T-cell (primary cell): ENCODE data around the gene L3MBTL4. TPM values are rescaled to one million over a fixed set of nuclear protein-coding genes. Genes with fewer than 3 reads are reported as not detected.

Experiments
- ATAC-seq, 4 experiments: fragments of 200-7000 bp in 3 of 4; fragments of 150-1000 bp in 1 of 4; cut with Tn5 transposase; replicated peaks in 1 of 4; 1 replicate in 3 of 4; 2 replicates in 1 of 4; pipeline ENCODE4 v1.10.0; 2021; ENCODE audit warnings: moderate library complexity in 3 of 4, mild to moderate bottlenecking in 2 of 4, moderate number of reproducible peaks in 1 of 4
- CTCF ChIA-PET, 2 donors: fragments of 300-600 bp; sonication (Branson Sonifier 250); formaldehyde crosslinking; loops; one replicate each; lab custom pipeline; 2022; ENCODE audit warnings: antibody characterized with exemption in 2 of 2; lab: Charles Lee
- POLR2A ChIA-PET, 2 donors: fragments of 300-600 bp; sonication (Branson Sonifier 250); formaldehyde crosslinking; loops; one replicate each; lab custom pipeline; 2022; ENCODE audit warnings: antibody characterized with exemption in 2 of 2; lab: Charles Lee
- DNase-seq, 35 experiments: peaks; one replicate each; pipeline versions ENCODE4 v3.0.0 to v3.0.0-alpha.2; 2013 to 2023
- H3K27ac ChIP-seq: one replicate; pipeline ENCODE4 v1.5.1; 2013; ENCODE audit warnings: low read length
- H3K27me3 ChIP-seq, 2 experiments: replicated peaks in 1 of 2; 1 replicate in 1 of 2; 2 replicates in 1 of 2; pipeline versions ENCODE4 v1.6.1 to v1.7.0; 2013; ENCODE audit warnings: low read length in 1 of 2, mixed read lengths in 1 of 2; ENCODE audit not compliant: control insufficient read depth in 2 of 2, insufficient read depth in 2 of 2; ENCODE audit errors: extremely low read depth in 1 of 2
- H3K36me3 ChIP-seq, 2 donors: 1 replicate in 1 of 2; 2 replicates in 1 of 2; pipeline versions ENCODE4 v1.6.1 to v1.7.0; 2013; ENCODE audit warnings: low read length in 1 of 2; ENCODE audit not compliant: control insufficient read depth in 2 of 2, insufficient read depth in 1 of 2; ENCODE audit errors: extremely low read depth in 1 of 2
- H3K4me1 ChIP-seq, 2 experiments: 1 replicate in 1 of 2; 2 replicates in 1 of 2; pipeline versions ENCODE4 v1.6.1 to v1.7.0; 2013; ENCODE audit warnings: low read length in 2 of 2, mixed read lengths in 1 of 2; ENCODE audit not compliant: insufficient read depth in 2 of 2, control insufficient read depth in 1 of 2; ENCODE audit errors: extremely low read depth in 1 of 2
- H3K4me3 ChIP-seq, 2 donors: 1 replicate in 1 of 2; 2 replicates in 1 of 2; pipeline versions ENCODE4 v1.5.1 to v1.7.0; 2013; ENCODE audit warnings: mild to moderate bottlenecking in 2 of 2, low read length in 1 of 2, moderate library complexity in 1 of 2; ENCODE audit not compliant: control insufficient read depth in 1 of 2; ENCODE audit errors: extremely low read depth in 1 of 2
- H3K9me3 ChIP-seq: 2 replicates; pipeline ENCODE4 v1.7.0; 2013
- H3K27ac Mint-ChIP-seq, 2 donors: one replicate each; pipeline ENCODE4 v1.8.0; 2020 to 2021; ENCODE audit warnings: mild to moderate bottlenecking in 2 of 2, mixed read lengths in 2 of 2
- H3K27me3 Mint-ChIP-seq, 2 donors: one replicate each; pipeline ENCODE4 v1.8.0; 2021 to 2022; ENCODE audit warnings: mixed read lengths in 2 of 2
- H3K36me3 Mint-ChIP-seq: one replicate; pipeline ENCODE4 v1.8.0; 2021; ENCODE audit warnings: mixed read lengths
- H3K4me1 Mint-ChIP-seq, 3 donors: one replicate each; pipeline ENCODE4 v1.8.0; 2020 to 2022; ENCODE audit warnings: mixed read lengths in 3 of 3, mild to moderate bottlenecking in 1 of 3
- H3K4me3 Mint-ChIP-seq, 3 donors: one replicate each; pipeline ENCODE4 v1.8.0; 2020 to 2022; ENCODE audit warnings: mild to moderate bottlenecking in 3 of 3, mixed read lengths in 3 of 3, moderate library complexity in 3 of 3
- H3K9me3 Mint-ChIP-seq, 3 donors: one replicate each; pipeline ENCODE4 v1.8.0; 2020 to 2022; ENCODE audit warnings: mixed read lengths in 3 of 3
- WGBS: methylation state at CpG from one replicate; pipeline ENCODE4 v1.1.5; 2013; ENCODE audit warnings: missing lambda C conversion rate; ENCODE audit not compliant: insufficient coverage; 5-methylcytosine and 5-hydroxymethylcytosine counted together
- total RNA-seq, 35 experiments: library from RNA in 6 of 35; stranded (reverse) in 6 of 35; fragments of 120-200 nt in 1 of 35; gene quantifications; one replicate each; pipeline versions ENCODE4 v1.2.1 to v1.2.4 and lab custom pipeline; 2013 to 2026

Gene L3MBTL4
- total RNA-seq, 5 donors from 2014 or later (not counting 1 experiment from before 2014, with no cell fraction given), result 0.58 to 1.6 (median 0.83) TPM

- DNase-seq (no peak), ATAC-seq (no peak)
- no peaks in the 10 kb centered on the region for H3K36me3 ChIP-seq
- no peak overlapping the region for H3K4me3 Mint-ChIP-seq
- no peak overlapping the region for H3K4me3 ChIP-seq
- H3K27me3 ChIP-seq, result no peaks in the 10 kb centered on the region
- POLR2A ChIA-PET, result no interaction called here
- no peak overlapping the region for H3K27ac ChIP-seq
- no peak overlapping the region for H3K27ac Mint-ChIP-seq
- WGBS, result no CpG with 5 or more reads among the region's 1 CpG
- H3K4me1 Mint-ChIP-seq, result no peaks in the 10 kb centered on the region
- peaks cover 0 to 4% (median 0%) of the 10 kb centered on the region in 3 donors for H3K9me3 Mint-ChIP-seq
- peaks cover 0 to 9% of the 10 kb centered on the region in 2 donors for H3K27me3 Mint-ChIP-seq
- no peaks in the 10 kb centered on the region for H3K4me1 ChIP-seq
- H3K9me3 ChIP-seq, result no peaks in the 10 kb centered on the region
- CTCF ChIA-PET, result no interaction called here
- H3K36me3 Mint-ChIP-seq, result no peaks in the 10 kb centered on the region
These were observed 308.5 kb downstream of the L3MBTL4 start for GRCh38 chr18:6106091-6106685.

- Mint-ChIP-seq H3K36me3 (no peaks in the 10 kb centered on the region), H3K27me3 (peaks cover 0 to 5% of the 10 kb centered on the region in 2 donors)
These were observed 311.0 kb downstream of the L3MBTL4 start for GRCh38 chr18:6103741-6104140.

GRCh38 chr18:6096730-6097129 lies 318.0 kb downstream of the L3MBTL4 start:
- H3K27me3 Mint-ChIP-seq, result peaks cover 0 to 5% of the 10 kb centered on the region in 2 donors
- ATAC-seq (no peak), DNase-seq (no peak)
- CTCF ChIA-PET, result no interaction called here
- H3K27ac Mint-ChIP-seq, result no peak overlapping the region
- H3K4me1 Mint-ChIP-seq, result no peaks in the 10 kb centered on the region
- no peaks in the 10 kb centered on the region for H3K36me3 ChIP-seq
- H3K27ac ChIP-seq, result no peak overlapping the region
- H3K4me3 ChIP-seq, result no peak overlapping the region
- H3K4me3 Mint-ChIP-seq, result no peak overlapping the region
- H3K4me1 ChIP-seq, result no peaks in the 10 kb centered on the region
- no peaks in the 10 kb centered on the region for H3K9me3 ChIP-seq
- no peaks in the 10 kb centered on the region for H3K36me3 Mint-ChIP-seq
- H3K9me3 Mint-ChIP-seq, result no peaks in the 10 kb centered on the region
- POLR2A ChIA-PET, result no interaction called here
- no peaks in the 10 kb centered on the region for H3K27me3 ChIP-seq

More at GRCh38 chr18:6103741-6104140, 311.0 kb downstream of the L3MBTL4 start:
- no peaks in the 10 kb centered on the region for H3K9me3 ChIP-seq
- no peaks in the 10 kb centered on the region for H3K9me3 Mint-ChIP-seq
- no peak overlapping the region for H3K4me3 Mint-ChIP-seq
- POLR2A ChIA-PET, result no interaction called here
- ATAC-seq, result no peak
- WGBS, result no CpG with 5 or more reads among the region's 3 CpGs
- no peaks in the 10 kb centered on the region for H3K4me1 Mint-ChIP-seq
- DNase-seq, result no peak
- H3K4me3 ChIP-seq, result no peak overlapping the region
- no peaks in the 10 kb centered on the region for H3K27me3 ChIP-seq
- no peaks in the 10 kb centered on the region for H3K36me3 ChIP-seq
- H3K4me1 ChIP-seq, result no peaks in the 10 kb centered on the region
- no peak overlapping the region for H3K27ac ChIP-seq
- CTCF ChIA-PET, result no interaction called here
- no peak overlapping the region for H3K27ac Mint-ChIP-seq

GRCh38 chr18:6088432-6088831 lies 326.3 kb downstream of the L3MBTL4 start:
- POLR2A ChIA-PET, result no interaction called here
- H3K4me1 ChIP-seq, result no peaks in the 10 kb centered on the region

GRCh38 chr18:6086731-6087130 lies 328.0 kb downstream of the L3MBTL4 start:
- no peak overlapping the region for H3K27ac Mint-ChIP-seq
- H3K4me3 ChIP-seq, result no peak overlapping the region
- CTCF ChIA-PET, result no interaction called here

More at GRCh38 chr18:6088432-6088831, 326.3 kb downstream of the L3MBTL4 start:
- H3K36me3 Mint-ChIP-seq, result no peaks in the 10 kb centered on the region
- H3K4me3 Mint-ChIP-seq, result no peak overlapping the region
- peaks cover 0 to 3% (median 3%) of the 10 kb centered on the region in 3 donors for H3K9me3 Mint-ChIP-seq
- no peaks in the 10 kb centered on the region for H3K27me3 Mint-ChIP-seq
- DNase-seq (no peak), ATAC-seq (no peak)
- Histone ChIP-seq H3K4me3 (no peak overlapping the region), H3K27ac (no peak overlapping the region), H3K36me3 (no peaks in the 10 kb centered on the region), H3K27me3 (no peaks in the 10 kb centered on the region), H3K9me3 (no peaks in the 10 kb centered on the region)
- peaks cover 3 to 6% (median 4%) of the 10 kb centered on the region in 3 donors for H3K4me1 Mint-ChIP-seq
- no peak overlapping the region for H3K27ac Mint-ChIP-seq
- CTCF ChIA-PET, result no interaction called here
- no CpG with 5 or more reads among the region's 2 CpGs for WGBS

GRCh38 chr18:6079406-6079805 lies 335.3 kb downstream of the L3MBTL4 start:
- ChIA-PET CTCF (no interaction called here), POLR2A (no interaction called here)
- Histone ChIP-seq H3K36me3 (no peaks in the 10 kb centered on the region), H3K27ac (no peak overlapping the region), H3K4me1 (no peaks in the 10 kb centered on the region), H3K4me3 (no peak overlapping the region), H3K27me3 (no peaks in the 10 kb centered on the region), H3K9me3 (no peaks in the 10 kb centered on the region)
- no CpG with 5 or more reads among the region's 2 CpGs for WGBS
- H3K4me1 Mint-ChIP-seq, result no peaks in the 10 kb centered on the region
- no peak overlapping the region for H3K4me3 Mint-ChIP-seq
- no peak for DNase-seq
- H3K9me3 Mint-ChIP-seq, result no peaks in the 10 kb centered on the region
- H3K36me3 Mint-ChIP-seq, result no peaks in the 10 kb centered on the region
- no peak overlapping the region for H3K27ac Mint-ChIP-seq
- H3K27me3 Mint-ChIP-seq, result no peaks in the 10 kb centered on the region
- ATAC-seq, result no peak

More at GRCh38 chr18:6086731-6087130, 328.0 kb downstream of the L3MBTL4 start:
- Histone ChIP-seq H3K9me3 (no peaks in the 10 kb centered on the region), H3K4me1 (no peaks in the 10 kb centered on the region), H3K27ac (no peak overlapping the region), H3K27me3 (no peaks in the 10 kb centered on the region), H3K36me3 (no peaks in the 10 kb centered on the region)
- WGBS, result no CpG with 5 or more reads among the region's 2 CpGs
- POLR2A ChIA-PET, result no interaction called here
- Mint-ChIP-seq H3K4me1 (peaks cover 3 to 6% (median 4%) of the 10 kb centered on the region in 3 donors), H3K27me3 (no peaks in the 10 kb centered on the region), H3K4me3 (no peak overlapping the region), H3K9me3 (peaks cover 0 to 3% (median 3%) of the 10 kb centered on the region in 3 donors), H3K36me3 (no peaks in the 10 kb centered on the region)
- ATAC-seq, result no peak
- no peak for DNase-seq
